ENCODE data around the gene NELFE.

- TF ChIP-seq CTCF (IDR thresholded peaks at IDR 0.05): no peak
- TF ChIP-seq POLR2A (IDR thresholded peaks at IDR 0.05): no peak
These were observed 30.7 kb downstream of the NELFE start for GRCh38 chr6:31927863-31928671.
